Thyroid gland (tissue), 4 donors: ENCODE results near the gene SIM2. TPM values are rescaled to one million over a fixed set of nuclear protein-coding genes. Genes with fewer than 3 reads are reported as not detected.
A peak's percentile ranks its signal among the peaks of the same experiment; 100 is the strongest.

Experiments used
- DNase-seq, 2 donors: peaks; one replicate each; pipeline ENCODE4 v3.0.0-alpha.2; 2019
- H3K27ac ChIP-seq, 3 donors: fragments of 200-600 bp; sonication (generic); 1 replicate in 2 of 3; 2 replicates in 1 of 3; pipeline ENCODE4 v1.5.1; 2016 to 2019; ENCODE audit warnings: mild to moderate bottlenecking in 1 of 3, moderate library complexity in 1 of 3
- H3K27me3 ChIP-seq: fragments of 200-600 bp; sonication (generic); one replicate; pipeline ENCODE4 v1.5.1; 2019
- H3K36me3 ChIP-seq, 2 donors: fragments of 200-600 bp; sonication (generic); one replicate each; pipeline ENCODE4 v1.5.1; 2016 to 2019
- H3K4me1 ChIP-seq, 2 donors: fragments of 200-600 bp; sonication (generic); one replicate each; pipeline ENCODE4 v1.5.1; 2017 to 2019
- H3K4me3 ChIP-seq, 3 donors: fragments of 200-600 bp; sonication (generic); replicated peaks in 1 of 3; 1 replicate in 2 of 3; 2 replicates in 1 of 3; pipeline ENCODE4 v1.5.1; 2016; ENCODE audit warnings: mild to moderate bottlenecking in 1 of 3
- H3K9me3 ChIP-seq: fragments of 200-600 bp; sonication (generic); one replicate; pipeline ENCODE4 v1.5.1; 2017
- POLR2A ChIP-seq, 2 donors: fragments of 450-650 bp; IDR thresholded peaks; one replicate each; pipeline ENCODE4 v1.6.1; 2017; ENCODE audit warnings: antibody characterized with exemption in 2 of 2, mild to moderate bottlenecking in 2 of 2, moderate library complexity in 1 of 2
- WGBS, 2 donors: methylation state at CpG; one replicate each; pipeline ENCODE4 v1.1.5; 2017; 5-methylcytosine and 5-hydroxymethylcytosine counted together
- intact Hi-C: fragments of 100-400 bp; cut with DNase I; formaldehyde crosslinking; loops from one replicate; pipeline ENCODE4 v1.15.1; 2023
- total RNA-seq, 4 donors: library from RNA; depleted of rRNA; stranded (reverse); fragments of >200 nt; gene quantifications; one replicate each; pipeline ENCODE4 v1.2.3, GENCODE V29; 2016
- TF ChIP-seq, protein P1 (sequence below), 6 experiments: fragments of 200-600 bp in 3 of 6; fragments of 450-650 bp in 3 of 6; sonication (generic) in 3 of 6; IDR thresholded peaks; one replicate each; pipeline ENCODE4 v1.5.1; 2016 to 2019; ENCODE audit warnings: antibody characterized with exemption in 6 of 6, mild to moderate bottlenecking in 2 of 6, inconsistent platforms in 1 of 6, moderate library complexity in 1 of 6

Gene SIM2
- total RNA-seq, 4 donors from 2014 or later = not detected

DNA sequence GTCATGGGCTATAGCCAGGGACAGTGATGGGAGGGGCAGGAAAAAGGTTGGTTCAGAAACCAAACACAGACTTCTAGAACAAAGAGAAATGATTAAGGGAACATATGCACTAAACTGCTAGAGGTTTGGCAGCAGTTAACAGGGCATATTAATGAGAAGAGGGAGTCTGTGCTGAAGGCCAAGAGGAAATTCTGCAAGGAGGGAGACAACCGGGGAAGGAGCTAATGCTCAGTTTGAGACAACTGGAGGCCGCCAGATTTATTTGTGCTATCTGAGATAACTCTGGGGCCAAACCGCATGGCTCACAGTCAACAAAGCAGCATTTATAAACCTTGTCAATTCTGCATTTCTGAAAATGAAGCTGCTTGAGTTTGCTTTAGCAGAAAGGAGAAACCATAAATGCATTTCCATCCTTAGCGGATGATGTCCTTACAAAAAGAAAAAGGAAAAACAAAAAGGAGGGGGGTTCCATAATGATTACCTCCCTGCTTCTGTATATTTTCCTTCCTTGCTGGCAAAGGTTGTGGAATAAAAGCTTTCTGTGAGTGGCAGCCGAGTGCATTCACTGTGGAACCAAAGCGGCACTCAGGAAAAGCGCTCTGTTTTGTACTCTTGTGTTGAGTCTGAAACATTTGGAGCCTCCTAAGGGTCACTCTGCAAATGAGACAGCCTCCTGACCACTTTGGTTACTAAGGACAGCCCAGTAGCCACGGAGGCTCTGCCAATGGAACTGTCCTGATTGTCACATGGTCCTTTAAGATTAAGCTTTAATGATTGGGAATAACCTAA, 70.3 kb downstream of the SIM2 start:
- intact Hi-C loops = no loop called here
- no peak overlapping the region for H3K27ac ChIP-seq
- no peaks in the 10 kb centered on the region for H3K9me3 ChIP-seq
- no peak overlapping the region for H3K4me3 ChIP-seq
- no peaks in the 10 kb centered on the region for H3K27me3 ChIP-seq
- TF ChIP-seq, protein P1, sequence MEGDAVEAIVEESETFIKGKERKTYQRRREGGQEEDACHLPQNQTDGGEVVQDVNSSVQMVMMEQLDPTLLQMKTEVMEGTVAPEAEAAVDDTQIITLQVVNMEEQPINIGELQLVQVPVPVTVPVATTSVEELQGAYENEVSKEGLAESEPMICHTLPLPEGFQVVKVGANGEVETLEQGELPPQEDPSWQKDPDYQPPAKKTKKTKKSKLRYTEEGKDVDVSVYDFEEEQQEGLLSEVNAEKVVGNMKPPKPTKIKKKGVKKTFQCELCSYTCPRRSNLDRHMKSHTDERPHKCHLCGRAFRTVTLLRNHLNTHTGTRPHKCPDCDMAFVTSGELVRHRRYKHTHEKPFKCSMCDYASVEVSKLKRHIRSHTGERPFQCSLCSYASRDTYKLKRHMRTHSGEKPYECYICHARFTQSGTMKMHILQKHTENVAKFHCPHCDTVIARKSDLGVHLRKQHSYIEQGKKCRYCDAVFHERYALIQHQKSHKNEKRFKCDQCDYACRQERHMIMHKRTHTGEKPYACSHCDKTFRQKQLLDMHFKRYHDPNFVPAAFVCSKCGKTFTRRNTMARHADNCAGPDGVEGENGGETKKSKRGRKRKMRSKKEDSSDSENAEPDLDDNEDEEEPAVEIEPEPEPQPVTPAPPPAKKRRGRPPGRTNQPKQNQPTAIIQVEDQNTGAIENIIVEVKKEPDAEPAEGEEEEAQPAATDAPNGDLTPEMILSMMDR (IDR thresholded peaks at IDR 0.05) = no peak
- no peak for TF ChIP-seq POLR2A (IDR thresholded peaks at IDR 0.05)
- no peak for DNase-seq
- H3K36me3 ChIP-seq = no peaks in the 10 kb centered on the region
- WGBS, 2 donors = 68 to 74% methylated on average over 8 of the region's 8 CpGs
- no peaks in the 10 kb centered on the region for H3K4me1 ChIP-seq

DNA sequence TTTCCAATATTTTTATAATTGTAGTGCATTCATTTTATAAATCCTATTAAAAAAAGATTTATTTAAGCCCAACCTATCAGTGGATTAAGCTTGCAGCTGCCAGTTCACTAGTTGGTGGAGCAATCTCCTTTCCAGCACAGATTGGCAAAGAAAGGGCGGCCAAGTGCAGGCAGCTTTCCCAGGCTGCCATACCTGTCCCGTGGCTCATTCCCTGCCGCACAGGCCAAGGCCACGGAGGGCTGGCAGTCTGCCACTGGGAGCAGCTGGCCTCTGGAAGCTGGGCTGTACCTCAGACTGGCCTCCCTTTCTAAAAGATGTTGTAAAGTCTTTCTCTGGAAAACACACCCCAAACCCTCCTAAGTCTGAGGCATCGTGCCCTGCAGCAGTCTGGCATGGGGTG, 74.2 kb downstream of the SIM2 start:
- no peak overlapping the region for H3K4me3 ChIP-seq
- TF ChIP-seq, protein P1 (IDR thresholded peaks at IDR 0.05) = no peak
- TF ChIP-seq POLR2A (IDR thresholded peaks at IDR 0.05) = no peak
- H3K27me3 ChIP-seq = no peaks in the 10 kb centered on the region
- no peaks in the 10 kb centered on the region for H3K36me3 ChIP-seq
- DNase-seq = peak; percentile 69 to 84
- intact Hi-C loops = no loop called here
- H3K4me1 ChIP-seq = peaks cover 4 to 5% of the 10 kb centered on the region in 2 donors
- 57 to 65% methylated on average over 5 of the region's 5 CpGs for WGBS, 2 donors
- H3K9me3 ChIP-seq = no peaks in the 10 kb centered on the region
- no peak overlapping the region for H3K27ac ChIP-seq

DNA sequence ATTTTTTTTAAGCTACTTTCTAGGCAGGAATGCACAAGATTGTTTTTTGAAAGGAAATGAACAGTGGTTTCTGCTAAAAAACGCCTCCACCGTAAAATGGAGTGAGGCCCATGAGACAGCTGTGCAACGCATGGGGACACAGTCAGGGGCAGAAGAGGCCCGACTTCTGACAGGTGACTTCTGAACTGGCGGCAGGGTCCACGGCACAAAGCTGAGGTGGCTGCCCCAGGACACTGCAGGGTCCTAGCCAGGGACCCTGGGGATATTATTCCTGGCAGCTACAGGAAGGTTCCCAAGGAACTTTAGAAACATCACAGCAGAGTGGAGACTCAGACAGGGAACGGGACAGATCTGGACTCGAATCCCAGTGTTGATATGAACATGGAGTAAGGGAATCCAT, 75.1 kb downstream of the SIM2 start:
- TF ChIP-seq, protein P1 (IDR thresholded peaks at IDR 0.05) = no peak
- no peak for TF ChIP-seq POLR2A (IDR thresholded peaks at IDR 0.05)
- DNase-seq = no peak
- H3K27ac ChIP-seq = no peak overlapping the region
- intact Hi-C loops = no loop called here
- H3K4me3 ChIP-seq = no peak overlapping the region
- no peaks in the 10 kb centered on the region for H3K27me3 ChIP-seq
- H3K9me3 ChIP-seq = no peaks in the 10 kb centered on the region
- 72 to 78% methylated on average over 8 of the region's 8 CpGs for WGBS, 2 donors
- H3K4me1 ChIP-seq = peaks cover 4 to 5% of the 10 kb centered on the region in 2 donors
- H3K36me3 ChIP-seq = no peaks in the 10 kb centered on the region

DNA sequence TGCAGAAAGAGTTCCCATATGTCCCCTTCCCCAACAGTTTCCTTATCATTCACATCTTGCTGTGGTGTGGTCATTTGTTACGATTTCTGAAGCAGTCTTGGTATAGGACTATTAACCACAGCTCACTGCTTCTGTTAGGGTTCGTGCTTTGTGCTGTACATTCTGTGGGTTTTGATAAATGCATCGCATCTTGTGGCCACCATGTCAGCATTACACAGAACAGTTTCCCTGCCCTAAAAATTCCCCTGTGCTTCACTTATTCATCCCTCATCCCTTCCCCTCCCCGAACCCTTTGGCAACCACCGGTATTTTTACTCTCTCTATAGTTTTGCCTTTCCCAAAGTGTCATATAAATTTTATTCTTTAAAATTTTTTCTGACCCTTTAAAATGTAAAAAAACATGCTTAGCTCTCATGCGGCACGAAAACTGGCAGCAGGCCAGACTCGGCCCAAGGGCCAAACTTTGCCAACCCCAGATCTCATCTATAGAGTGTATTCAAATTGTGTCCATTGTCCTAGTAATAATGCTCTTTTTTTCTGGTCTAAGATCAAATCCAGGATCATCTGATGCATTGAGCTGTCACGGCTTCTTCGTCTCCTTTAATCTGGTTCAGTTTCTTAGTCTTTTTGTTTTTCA, 78.2 kb downstream of the SIM2 start:
- DNase-seq = peak; percentile 46 to 49
- Histone ChIP-seq H3K9me3 (no peaks in the 10 kb centered on the region), H3K4me3 (no peak overlapping the region), H3K27ac (no peak overlapping the region), H3K36me3 (no peaks in the 10 kb centered on the region), H3K4me1 (peaks cover 4 to 5% of the 10 kb centered on the region in 2 donors), H3K27me3 (no peaks in the 10 kb centered on the region)
- intact Hi-C loops = no loop called here
- WGBS, 2 donors = 51 to 54% methylated on average over 10 of the region's 10 CpGs
- TF ChIP-seq, protein P1 (IDR thresholded peaks at IDR 0.05) = no peak
- TF ChIP-seq POLR2A (IDR thresholded peaks at IDR 0.05) = no peak

DNA sequence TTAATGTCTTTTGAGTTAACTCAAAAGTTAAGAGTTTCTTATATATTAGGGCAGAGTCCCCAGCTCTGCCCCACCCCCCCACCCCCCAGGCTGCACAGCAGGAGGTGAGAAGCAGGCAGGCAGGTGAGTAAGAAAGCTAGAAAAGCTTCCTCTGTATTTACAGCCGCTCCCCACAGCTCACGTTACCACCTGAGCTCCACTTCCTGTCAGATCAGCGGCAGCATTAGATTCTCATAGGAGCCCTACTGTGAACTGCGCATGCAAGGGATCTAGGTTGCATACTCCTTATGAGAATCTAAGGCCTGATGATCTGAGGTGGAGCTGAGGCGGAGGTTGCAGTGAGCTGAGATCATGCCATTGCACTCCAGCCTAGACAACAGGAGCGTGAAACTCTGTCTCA, 81.9 kb downstream of the SIM2 start:
- 83% methylated on average over 6 of the region's 6 CpGs for WGBS, 2 donors

More for the DNA sequence above, 81.9 kb downstream of the SIM2 start:
- no peak for DNase-seq
- no peak for TF ChIP-seq POLR2A (IDR thresholded peaks at IDR 0.05)
- TF ChIP-seq, protein P1 (IDR thresholded peaks at IDR 0.05) = no peak
- no peaks in the 10 kb centered on the region for H3K36me3 ChIP-seq
- no peak overlapping the region for H3K27ac ChIP-seq
- no peaks in the 10 kb centered on the region for H3K27me3 ChIP-seq
- intact Hi-C loops = no loop called here
- H3K4me3 ChIP-seq = no peak overlapping the region
- H3K9me3 ChIP-seq = no peaks in the 10 kb centered on the region
- peaks cover 4 to 5% of the 10 kb centered on the region in 2 donors for H3K4me1 ChIP-seq
